Loucy (cell line): ENCODE results near the gene NALCN.

Experiments used
- EZH2phosphoT487 ChIP-seq: fragments of 200-600 bp; IDR thresholded peaks from 2 replicates; pipeline ENCODE4 v1.6.1; 2018; ENCODE audit warnings: antibody characterized with exemption, mild to moderate bottlenecking, moderate library complexity, borderline replicate concordance
- TF ChIP-seq, protein P1 (sequence below): fragments of 200-600 bp; sonication (generic); conservative IDR thresholded peaks from 2 replicates; pipeline ENCODE4 v1.5.1; 2014; ENCODE audit warnings: mild to moderate bottlenecking, antibody characterized with exemption, low read length

DNA sequence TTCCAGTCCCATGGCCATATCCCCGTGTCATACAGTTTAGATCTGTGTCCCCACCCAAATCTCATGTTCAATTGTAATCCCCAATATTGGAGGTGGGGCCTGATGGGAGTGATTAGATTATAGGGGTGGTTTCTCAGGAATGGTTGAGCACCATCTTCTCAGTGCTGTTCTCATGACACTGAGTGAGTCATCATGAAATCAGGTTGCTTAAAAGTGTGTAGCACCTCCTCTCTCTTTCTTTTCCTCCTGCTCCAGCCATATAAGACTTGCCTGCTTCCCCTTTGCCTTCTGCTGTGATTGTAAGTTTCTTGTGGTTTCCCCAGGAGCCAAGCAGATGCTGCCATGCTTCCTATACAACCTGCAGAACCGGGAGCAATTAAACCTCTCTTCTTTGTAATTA is 197.8 kb downstream of the NALCN start:
- TF ChIP-seq, protein P1, sequence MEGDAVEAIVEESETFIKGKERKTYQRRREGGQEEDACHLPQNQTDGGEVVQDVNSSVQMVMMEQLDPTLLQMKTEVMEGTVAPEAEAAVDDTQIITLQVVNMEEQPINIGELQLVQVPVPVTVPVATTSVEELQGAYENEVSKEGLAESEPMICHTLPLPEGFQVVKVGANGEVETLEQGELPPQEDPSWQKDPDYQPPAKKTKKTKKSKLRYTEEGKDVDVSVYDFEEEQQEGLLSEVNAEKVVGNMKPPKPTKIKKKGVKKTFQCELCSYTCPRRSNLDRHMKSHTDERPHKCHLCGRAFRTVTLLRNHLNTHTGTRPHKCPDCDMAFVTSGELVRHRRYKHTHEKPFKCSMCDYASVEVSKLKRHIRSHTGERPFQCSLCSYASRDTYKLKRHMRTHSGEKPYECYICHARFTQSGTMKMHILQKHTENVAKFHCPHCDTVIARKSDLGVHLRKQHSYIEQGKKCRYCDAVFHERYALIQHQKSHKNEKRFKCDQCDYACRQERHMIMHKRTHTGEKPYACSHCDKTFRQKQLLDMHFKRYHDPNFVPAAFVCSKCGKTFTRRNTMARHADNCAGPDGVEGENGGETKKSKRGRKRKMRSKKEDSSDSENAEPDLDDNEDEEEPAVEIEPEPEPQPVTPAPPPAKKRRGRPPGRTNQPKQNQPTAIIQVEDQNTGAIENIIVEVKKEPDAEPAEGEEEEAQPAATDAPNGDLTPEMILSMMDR, result no peak
- TF ChIP-seq EZH2phosphoT487, result no peak
